HG03521 (cell line): Measurements from ENCODE around the gene IFNLR1.

Source experiments
- ATAC-seq: cut with Tn5 transposase; IDR thresholded peaks from one replicate; pipeline ENCODE4 v1.9.1; 2021; ENCODE audit warnings: mild to moderate bottlenecking, moderate library complexity; ENCODE audit not compliant: unreplicated experiment

IFNLR1 gene

DNA sequence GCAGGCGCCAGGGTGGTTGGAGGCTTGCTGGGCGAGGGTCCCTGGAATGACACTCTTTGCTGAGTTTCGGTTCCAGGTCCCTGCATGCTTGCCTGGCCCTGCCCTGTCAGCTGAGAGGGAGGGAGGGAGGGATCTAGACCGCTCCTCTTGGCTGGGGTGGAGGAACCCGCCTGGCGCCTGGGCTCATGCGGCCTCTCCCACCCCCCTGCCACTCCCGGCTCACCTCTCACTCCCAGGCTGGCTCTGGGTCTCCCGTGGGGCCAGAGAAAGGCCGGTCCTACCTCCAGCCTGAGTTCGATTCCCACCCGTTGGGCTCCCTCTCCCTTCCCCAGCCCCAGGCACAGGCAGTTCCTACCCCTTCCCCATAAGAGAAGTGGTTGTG, 19.0 kb upstream of the IFNLR1 start:
- ATAC-seq = no peak

DNA sequence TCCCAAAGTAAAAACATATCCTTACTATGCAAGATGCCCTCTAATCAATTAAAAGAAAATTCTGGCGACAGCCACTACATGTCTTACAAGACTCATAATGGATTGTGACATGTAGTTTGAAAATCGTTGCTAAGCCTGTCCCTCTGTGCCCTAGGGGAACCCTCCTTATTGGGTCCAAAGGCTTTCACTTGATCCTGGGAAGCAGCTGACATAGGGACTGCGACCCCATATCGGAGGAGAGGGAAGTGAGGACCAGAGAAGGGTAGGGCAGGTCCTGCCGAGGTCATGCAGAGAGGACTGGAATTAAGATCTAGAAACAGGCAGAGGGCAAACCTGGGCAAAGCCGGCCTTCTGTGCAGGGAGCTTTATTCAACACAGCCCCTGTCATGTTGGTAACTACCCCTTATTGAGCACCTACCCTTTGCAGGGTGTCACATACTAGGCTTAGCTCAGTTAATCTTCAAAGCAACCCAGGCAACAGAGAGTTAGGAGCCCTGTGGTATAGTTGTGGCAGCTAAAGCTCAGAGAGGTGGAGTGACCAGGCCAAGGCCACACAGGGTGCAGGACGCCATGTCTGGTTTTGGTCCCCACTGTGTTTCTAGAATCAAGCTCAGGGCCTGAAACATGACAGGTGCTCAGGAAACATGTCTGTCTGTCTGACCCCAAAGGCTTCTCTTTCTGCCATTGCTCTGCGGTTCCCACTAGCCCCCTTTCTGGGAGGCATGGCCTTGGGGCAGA, 18.4 kb upstream of the IFNLR1 start:
- no peak for ATAC-seq

DNA sequence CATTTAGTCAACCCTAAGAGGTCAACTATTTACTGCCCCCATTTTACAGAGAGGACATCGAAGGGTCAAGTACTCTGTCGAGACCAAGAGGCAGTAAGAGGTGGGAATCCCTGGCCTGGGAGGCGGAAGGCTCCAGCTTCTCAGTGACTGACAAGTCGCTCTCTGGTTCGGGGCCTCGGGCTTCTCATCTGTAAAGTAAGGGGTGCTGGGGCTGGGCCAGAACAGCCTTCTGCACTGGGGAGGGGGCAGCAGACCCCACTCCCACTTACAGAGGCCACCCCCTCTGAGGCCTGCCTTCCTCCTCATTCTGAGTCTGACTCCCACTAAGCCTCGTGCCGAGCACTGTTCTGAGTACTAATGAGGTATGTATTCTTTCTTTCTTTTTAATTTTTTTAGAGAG, 17.0 kb upstream of the IFNLR1 start:
- ATAC-seq = no peak

DNA sequence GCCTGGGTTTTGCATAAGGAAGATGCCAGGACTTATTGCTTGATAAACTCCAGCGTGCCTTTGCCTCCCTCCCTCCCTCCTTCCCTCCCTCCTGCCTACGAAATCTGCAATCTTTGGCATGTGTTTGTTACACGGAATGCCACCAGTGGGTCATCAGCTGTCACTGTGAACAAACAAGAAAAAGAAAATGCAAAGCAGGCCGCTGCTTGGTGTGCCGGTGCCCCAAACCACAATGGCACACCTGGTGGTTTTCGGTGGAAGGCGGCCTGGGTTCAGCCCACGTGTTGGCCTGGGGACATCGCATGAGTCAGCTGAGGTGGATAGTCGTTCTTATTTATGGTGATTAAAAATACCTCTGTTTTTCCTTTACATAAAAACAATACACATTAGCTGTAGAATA, 16.3 kb upstream of the IFNLR1 start:
- ATAC-seq = peak; percentile 45

DNA sequence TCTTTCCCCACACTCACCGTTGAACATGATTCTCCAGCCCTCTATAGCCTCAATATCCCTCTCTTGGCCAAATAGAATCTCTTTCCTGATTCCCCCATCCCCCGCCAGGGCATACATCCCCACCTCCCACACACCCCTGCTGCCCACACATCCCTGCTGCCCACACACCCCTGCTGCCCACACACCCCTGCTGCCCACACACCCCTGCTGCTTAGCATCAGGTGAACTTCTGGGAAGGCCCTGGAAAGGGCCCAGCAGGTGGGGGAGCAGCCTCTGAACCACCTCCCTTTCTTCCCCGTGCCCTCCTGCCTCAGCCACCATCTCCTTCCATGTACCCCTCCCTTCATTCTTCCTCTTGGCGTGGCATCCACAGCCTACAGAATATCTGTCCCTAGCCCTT, 15.9 kb upstream of the IFNLR1 start:
- no peak for ATAC-seq

DNA sequence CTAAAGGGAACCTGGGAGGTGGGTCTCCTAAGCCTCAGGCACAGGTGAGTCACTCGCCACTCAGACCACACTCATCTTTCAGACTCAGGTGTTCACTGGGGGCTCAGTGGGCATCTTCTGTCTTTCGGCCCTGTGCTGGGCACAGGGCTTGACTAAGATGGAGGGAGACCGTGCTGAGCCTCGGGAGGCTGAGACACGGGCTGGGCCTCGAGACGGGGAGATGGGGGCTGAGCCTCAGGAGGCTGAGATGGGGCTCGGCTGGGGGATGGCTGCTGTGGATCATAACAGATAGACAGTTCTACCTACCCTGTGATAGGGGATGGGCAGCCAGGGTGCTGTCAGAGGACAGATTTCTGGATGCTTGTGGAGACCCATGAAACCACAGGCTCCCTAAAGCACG, 15.5 kb upstream of the IFNLR1 start:
- no peak for ATAC-seq

DNA sequence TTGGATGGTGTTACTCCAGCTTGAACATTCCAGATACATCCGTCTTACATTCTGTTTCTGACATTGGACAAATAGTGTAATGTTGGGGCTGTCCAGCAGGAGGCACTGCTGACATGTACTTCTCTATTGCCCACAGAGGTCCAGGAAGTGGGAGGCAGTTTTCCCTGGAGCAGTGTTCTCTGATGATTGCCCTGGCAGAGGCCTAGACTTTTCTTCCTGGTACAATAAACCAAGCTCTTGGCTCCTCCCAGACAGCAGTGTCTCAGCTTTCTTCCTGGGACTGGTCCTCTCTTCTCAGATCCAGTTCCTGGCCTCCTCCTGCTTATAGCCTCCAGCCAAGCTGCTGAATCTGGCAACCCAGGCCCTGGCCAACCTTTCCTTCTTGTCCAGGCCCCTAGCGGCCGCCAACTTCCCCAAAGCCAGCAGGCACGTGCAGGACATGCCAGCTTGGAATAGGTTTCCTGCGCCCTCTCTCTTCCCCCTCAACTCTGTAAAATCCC, 14.9 kb upstream of the IFNLR1 start:
- no peak for ATAC-seq

DNA sequence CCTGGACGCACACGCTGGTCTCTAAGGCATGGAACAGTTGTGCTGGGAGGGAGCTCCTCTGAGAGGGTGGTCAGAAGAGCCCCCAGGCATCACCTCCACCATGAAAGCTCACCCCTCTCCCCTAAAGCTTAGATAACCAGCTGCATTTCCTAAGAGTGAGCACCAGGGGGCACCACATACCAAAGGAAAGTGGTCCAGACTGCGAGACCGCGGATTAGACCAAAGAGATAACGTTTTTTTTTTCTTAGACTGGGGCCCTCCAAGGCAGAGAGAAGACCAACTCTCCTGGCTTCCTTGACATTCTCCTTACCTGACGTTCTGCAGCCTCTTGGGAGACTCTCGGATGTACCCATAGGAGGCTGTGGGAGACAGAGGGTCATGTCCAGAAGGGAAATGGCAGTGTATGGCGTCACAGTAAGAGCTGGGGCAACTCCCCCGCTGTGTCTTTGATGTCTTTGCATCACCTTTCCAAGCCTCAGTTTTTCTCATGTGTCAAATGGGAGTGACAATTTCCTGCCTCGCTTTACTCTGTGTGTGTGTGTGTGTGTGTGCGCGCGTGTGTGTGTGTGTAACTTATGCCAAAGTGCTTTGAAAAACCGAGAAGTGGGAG, 12.3 kb upstream of the IFNLR1 start:
- no peak for ATAC-seq

DNA sequence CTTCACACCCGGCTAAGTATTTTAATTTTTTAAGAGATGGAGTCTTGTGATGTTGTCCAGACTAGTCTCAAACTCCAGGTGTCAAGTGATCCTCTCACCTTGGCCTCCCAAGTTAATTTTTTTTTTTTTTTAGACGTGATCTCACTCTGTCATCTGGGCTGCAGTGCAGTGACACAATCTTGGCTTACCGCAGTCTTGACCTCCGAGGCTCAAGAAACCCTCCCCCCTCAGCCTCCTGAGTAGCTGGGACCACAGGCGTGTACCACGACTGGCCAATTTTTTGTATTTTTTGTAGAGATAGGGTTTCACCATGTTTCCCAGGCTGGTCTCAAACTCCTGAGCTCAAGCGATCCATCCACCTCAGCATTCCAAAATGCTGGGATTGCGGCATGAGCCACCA, 11.7 kb upstream of the IFNLR1 start:
- ATAC-seq = no peak

DNA sequence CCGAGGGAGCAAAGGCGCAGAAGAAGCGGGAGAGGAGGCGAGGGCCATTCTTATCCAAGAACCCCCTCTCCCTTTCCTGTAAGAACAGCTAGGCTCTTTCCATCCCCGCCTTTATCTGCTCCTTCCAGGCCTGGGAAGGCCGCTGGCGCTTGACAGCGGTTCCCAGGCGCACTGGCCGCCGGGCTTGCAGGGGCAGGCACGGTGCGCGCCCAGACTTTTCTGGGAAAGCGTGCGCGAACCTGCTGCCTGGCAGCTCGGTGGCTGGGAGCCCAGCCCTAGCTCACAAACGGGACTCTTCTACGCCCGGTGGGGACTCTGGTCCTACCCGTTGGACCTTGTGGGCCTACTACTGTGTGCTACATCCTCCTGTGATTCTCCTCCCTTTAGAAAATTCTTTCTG, 8.8 kb upstream of the IFNLR1 start:
- ATAC-seq = no peak

DNA sequence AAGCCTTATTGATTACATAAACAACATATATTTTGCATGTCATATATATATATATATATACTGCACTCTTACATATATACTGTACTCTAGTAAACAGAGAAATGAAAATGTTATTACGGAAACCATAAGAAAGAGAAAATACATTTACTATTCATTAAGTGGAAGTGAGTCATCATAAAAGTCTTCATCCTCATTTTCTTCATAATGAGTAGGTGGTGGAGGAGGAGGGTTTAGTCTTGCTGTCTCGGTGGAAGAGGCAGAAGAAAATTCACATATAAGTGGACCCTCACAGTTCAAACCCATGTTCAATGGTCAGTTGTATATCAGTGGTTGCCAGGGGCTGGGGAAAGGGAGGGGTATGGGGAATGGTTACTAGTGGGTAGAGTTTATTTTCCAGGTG, 8.0 kb upstream of the IFNLR1 start:
- no peak for ATAC-seq

DNA sequence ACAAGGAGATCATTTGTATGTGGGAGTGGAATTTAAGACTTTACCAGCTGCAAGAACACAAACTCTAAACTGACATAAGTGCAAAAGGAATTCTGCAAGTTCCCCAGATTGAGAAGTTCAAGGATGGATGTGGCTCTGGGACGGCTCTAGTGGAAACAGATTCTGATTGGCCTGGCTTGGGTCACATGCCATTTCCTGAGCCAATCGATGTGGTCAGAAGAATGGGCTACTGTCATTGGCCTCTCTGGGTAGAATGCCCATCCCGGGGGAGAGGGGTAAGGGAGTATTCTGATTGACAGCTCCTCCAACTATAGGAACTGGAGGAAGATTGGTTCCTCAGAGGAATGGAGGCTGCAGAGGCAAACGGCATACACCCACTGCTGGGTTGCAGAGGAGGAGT, 6.0 kb upstream of the IFNLR1 start:
- no peak for ATAC-seq

DNA sequence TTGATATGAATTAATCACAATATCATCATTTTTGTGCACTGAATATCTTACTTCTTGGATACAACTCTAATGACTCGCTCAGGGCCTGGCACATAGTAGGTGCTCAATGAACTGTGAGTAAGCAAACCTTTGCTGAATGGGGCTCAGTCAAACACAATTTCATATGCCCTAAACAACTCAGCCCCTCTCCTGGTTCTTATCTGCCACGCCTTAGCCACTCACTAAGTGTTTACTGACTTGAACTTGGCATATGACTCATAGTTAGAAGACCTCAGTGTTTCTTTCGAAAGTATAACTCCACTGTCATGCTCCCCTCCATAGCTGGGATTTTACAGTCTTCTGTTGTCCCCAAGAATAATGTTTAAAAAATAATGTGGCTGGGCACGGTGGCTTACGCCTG, 4.8 kb upstream of the IFNLR1 start:
- ATAC-seq = no peak

DNA sequence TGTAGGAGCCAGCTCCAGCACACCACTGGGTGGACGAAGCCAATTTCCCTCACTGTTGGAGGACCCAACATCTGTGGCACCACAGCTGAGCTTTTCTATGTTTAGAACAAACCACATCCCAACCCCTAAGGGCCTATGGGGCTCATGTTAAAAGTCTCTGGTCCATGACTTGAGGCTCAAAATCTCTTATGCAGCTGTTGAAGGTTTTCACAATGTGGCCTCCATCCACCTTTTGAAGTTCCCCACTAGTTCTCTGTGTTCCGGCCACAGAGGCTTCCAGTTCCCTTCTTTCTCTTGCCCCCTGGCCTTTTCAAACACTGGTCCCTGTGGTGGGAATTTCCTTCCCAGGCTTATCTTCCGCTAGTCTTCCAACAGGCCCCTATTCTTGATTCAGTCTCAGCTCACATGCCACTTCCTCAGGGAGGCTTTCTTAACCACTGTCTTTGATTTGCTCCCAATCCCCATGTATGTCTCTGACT, 3.9 kb upstream of the IFNLR1 start:
- ATAC-seq = peak; percentile 37

DNA sequence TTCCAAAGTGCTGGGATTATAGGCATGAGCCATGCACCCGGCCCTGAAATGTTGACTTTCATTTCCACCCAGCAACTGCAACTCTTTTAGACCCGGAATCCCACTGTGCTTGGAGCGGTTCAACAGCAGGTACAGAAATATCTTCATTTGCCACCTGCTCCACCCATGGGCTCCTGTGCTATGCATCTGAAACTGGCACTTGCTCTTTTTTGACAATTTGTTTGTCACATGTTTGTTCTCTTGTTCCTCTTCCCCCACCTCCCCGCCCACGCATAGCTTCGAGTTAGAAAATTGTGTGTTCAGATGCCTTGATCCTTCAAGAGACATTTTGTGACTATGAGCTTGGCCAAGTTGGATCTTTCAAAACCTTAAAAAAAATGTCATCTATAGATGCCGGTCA, 2.4 kb upstream of the IFNLR1 start:
- no peak for ATAC-seq

DNA sequence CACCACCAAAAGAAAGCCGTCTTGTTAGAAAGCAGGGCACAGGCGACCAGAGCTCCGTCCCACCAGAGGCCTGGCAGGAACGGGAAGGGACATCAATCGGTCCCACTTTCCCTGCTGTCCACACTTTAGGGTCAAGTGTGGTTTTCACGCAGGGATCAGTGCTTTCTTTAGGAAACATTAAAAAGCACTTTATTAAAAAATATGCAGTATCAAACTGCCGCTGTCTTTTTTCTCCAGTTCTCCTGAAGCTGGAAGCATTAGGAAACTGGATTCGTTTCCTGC, 437 bp downstream of the IFNLR1 start:
- ATAC-seq = no peak

DNA sequence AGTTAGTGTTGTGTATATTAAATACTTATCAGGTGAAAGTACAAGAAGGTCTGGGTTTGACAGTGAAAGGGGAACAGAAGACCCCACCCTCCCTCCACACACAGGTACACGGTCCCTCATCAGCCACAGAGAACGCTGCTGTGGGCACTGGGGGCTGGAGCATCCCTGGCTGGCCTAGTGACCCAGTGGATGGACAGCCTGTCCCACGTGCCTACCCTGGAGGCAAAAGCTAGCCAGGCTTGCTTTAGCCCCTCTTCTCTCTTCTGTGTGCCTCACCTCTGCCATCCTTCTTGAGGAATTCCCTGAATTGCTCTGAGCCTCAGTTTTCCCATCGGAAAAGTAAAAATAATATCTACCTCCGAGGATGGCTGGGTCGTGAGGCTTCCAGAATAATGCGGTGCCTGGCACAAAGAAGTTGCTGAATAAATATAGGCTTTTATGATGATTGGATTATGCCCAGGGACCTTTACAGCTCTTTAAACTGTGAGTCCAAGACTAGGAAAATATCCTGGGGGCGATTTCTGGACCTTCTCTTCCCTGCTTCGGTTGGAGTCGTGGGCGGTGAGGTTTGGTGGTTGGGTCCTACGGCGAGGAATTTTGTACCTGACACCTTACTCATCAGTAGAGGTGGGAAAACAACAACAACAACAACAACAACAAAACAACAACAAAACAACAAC, 918 bp downstream of the IFNLR1 start:
- no peak for ATAC-seq

DNA sequence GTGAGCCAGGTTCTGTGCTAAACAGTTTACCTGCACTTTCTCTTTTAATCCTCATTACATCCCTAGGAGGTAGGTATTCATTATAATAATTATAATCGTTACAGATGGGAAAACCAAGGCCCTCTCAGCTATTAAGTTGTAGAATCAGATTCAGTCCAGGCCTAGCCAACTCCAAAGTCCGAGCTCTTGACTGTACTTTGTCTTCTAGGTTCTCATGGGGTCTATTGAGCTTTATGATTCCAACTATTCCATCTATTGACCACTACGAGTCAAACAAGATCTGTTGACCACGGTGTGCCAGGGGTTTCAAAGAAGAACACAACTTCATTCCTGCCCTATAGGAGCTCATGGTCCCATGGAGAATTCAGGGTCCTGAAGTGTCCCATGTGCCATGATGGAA, 2.0 kb downstream of the IFNLR1 start:
- ATAC-seq = no peak

DNA sequence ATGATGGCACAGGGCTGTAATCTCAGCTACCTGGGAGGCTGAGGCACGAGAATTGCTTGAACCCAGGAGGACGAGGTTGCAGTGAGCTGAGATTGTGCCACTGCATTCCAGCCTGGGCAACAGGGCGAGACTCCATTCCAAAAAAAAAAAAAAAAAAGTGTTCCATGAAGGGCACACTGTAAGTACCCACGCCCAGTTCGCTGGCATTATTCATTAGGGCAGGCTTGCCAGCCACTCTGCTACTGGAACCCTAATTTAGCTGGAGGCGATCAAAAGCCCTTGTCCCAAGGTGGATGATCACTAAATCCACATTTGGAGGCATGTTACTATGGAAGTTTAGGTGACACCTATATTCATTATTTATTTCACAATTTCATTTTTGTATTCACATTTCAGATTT, 5.0 kb downstream of the IFNLR1 start:
- no peak for ATAC-seq

DNA sequence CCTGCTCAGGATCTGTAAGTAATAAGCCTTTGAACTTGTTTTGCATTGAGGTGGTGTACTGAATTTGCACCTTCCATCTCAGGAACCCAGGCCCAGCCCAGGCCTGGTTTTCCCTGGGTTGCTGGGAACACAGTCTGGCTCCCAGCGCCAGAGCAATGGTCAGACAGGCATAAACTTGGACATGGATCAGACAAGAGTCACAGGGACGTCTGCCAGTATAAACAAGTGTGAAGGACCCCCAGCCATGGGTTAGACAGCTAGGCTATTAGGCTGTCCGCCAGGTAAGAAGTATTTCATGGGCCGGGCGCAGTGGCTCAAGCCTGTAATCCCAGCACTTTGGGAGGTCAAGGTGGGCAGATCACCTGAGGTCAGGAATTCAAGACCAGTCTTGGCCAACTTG, 5.5 kb downstream of the IFNLR1 start:
- ATAC-seq = no peak

DNA sequence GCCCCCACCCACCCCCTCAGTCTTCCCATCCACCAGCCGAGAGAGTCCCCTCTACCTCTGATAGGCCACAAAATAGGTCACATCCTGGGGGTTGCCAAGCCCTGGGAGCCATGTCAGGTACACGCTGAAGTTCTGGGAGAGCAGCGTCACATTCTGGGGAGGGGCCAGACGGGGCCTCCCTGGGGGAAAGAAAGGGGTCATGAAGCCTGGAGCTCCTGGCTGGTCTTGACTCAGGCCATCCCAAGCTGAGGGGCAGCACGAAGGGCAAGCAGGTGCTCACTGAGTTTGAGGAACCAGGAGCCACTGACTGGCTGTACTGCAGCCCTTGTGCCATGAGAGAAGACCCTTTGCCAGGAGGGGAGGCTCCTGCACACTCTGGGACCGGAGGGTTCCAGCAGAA, 6.4 kb downstream of the IFNLR1 start:
- ATAC-seq = no peak

DNA sequence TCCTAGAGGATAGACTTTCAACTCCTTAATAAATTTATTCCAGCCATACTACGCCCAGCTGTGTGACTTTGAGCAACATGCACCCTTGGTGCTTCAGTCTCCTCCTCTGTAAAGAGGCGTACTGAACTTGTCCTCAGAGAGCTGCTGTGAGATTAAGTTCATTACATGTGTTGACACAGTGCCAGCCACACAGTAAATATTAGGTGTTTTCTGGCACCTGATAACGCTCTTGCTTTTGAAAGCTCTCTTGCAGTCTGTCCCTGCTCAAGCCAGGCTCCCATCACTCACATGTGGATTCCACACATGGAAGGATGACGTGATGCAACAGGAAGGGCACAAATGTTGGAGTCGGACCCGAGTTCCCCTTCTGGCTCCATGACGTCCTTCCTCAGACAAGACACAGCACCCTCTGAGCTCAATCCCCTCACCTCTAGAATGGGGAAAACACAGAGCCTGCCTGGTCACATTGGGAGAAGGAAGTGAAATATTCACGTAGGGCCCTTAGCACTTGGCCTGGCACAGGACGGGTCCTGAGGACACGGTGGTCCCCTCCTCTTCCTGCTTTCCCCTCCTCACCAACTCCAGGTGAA, 7.7 kb downstream of the IFNLR1 start:
- ATAC-seq = no peak
